HG03196 (cell line): Measurements from ENCODE around the gene RAB6A.

Source experiments
- ATAC-seq: cut with Tn5 transposase; IDR thresholded peaks from one replicate; pipeline ENCODE4 v1.9.1; 2021; ENCODE audit not compliant: unreplicated experiment

Gene RAB6A

GRCh38 chr11:73633999-73634398 lies 126.9 kb downstream of the RAB6A start:
- ATAC-seq = no peak

GRCh38 chr11:73632996-73633395 lies 127.9 kb downstream of the RAB6A start:
- ATAC-seq = no peak

- ATAC-seq = no peak
Measured at GRCh38 chr11:73629907-73630306, 131.0 kb downstream of the RAB6A start.

GRCh38 chr11:73625696-73626318 lies 135.1 kb downstream of the RAB6A start:
- no peak for ATAC-seq
